Right lobe of liver (tissue), 4 donors: Measurements from ENCODE around the gene GABRB3.

Experiments used
- CTCF ChIP-seq, 4 donors: fragments of 200-600 bp in 3 of 4; fragments of 450-650 bp in 1 of 4; IDR thresholded peaks; one replicate each; pipeline versions ENCODE4 v1.5.1 to v1.8.0; 2016 to 2022; ENCODE audit warnings: antibody characterized with exemption in 4 of 4, mild to moderate bottlenecking in 2 of 4
- POLR2A ChIP-seq: fragments of 450-650 bp; IDR thresholded peaks from one replicate; pipeline ENCODE4 v1.6.1; 2017; ENCODE audit warnings: antibody characterized with exemption, mild to moderate bottlenecking
- donor health status: DM: no; HTN: no; CAD: no.
- donor health status: DM: no; HTN: no; CAD: no.
- donor health status: DM: no; HTN: yes; CAD: no.

- TF ChIP-seq CTCF (IDR thresholded peaks at IDR 0.05) (no peak), POLR2A (no peak)
Measured at GRCh38 chr15:26767169-26767670, 5.6 kb downstream of the GABRB3 start.
